ENCODE results near the gene PHLPP1.

Gene PHLPP1

DNA sequence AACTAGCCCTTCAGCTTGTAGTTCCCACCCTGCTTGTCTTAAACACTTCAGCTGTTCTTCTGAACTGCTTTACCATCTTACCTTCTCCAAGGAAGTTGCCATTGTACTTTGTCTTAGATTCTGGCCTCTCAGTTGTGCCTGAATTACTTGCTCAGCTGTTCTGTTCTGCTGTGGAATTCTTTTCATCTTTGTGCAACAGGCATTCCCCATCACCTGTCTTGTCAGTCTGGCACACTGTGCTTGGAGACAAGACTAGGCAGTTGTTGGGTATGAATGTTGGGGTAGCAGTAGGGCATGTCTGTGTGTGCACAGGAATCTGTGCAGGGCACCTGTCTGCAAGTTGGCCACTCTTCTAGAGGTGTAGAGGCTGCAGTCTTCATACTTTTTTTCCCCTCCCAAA lies 38.7 kb downstream of the PHLPP1 start:
- Histone ChIP-seq H3K79me2 (ENCODE audit: insufficient read depth, low read length) (peaks cover 95% of the 10 kb centered on the region), H3K9ac (ENCODE audit: low read depth, low read length, poor library complexity, severe bottlenecking) (no peak overlapping the region), H3K9me3 (ENCODE audit: insufficient read depth, low read depth, low read length) (no peaks in the 10 kb centered on the region), H3K4me1 (ENCODE audit: insufficient read depth, low read length, poor library complexity, severe bottlenecking) (peaks cover 31% of the 10 kb centered on the region), H3K36me3 (ENCODE audit: insufficient read depth, low read length) (no peaks in the 10 kb centered on the region), H3K27me3 (ENCODE audit: insufficient read depth, low read length, poor library complexity, severe bottlenecking) (no peaks in the 10 kb centered on the region), H3F3A (ENCODE audit: low read depth) (no peaks in the 10 kb centered on the region), H3K4me2 (ENCODE audit: low read depth, low read length, poor library complexity, severe bottlenecking) (no peak overlapping the region), H2AFZ (ENCODE audit: low read length) (no peak overlapping the region), H3K9me2 (replicated peaks; ENCODE audit: low read depth, low read length) (no peaks in the 10 kb centered on the region), H3K4me3 (ENCODE audit: low read length, poor library complexity, severe bottlenecking) (no peak overlapping the region), H4K20me1 (ENCODE audit: insufficient read depth, low read length, poor library complexity, severe bottlenecking) (peaks cover 11% of the 10 kb centered on the region)
- no peak for TF ChIP-seq EZH2phosphoT487 (IDR thresholded peaks at IDR 0.05; ENCODE audit: borderline replicate concordance)
- TF ChIP-seq, protein P1, sequence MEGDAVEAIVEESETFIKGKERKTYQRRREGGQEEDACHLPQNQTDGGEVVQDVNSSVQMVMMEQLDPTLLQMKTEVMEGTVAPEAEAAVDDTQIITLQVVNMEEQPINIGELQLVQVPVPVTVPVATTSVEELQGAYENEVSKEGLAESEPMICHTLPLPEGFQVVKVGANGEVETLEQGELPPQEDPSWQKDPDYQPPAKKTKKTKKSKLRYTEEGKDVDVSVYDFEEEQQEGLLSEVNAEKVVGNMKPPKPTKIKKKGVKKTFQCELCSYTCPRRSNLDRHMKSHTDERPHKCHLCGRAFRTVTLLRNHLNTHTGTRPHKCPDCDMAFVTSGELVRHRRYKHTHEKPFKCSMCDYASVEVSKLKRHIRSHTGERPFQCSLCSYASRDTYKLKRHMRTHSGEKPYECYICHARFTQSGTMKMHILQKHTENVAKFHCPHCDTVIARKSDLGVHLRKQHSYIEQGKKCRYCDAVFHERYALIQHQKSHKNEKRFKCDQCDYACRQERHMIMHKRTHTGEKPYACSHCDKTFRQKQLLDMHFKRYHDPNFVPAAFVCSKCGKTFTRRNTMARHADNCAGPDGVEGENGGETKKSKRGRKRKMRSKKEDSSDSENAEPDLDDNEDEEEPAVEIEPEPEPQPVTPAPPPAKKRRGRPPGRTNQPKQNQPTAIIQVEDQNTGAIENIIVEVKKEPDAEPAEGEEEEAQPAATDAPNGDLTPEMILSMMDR (conservative IDR thresholded peaks at IDR 0.05; ENCODE audit: low read length): no peak

DNA sequence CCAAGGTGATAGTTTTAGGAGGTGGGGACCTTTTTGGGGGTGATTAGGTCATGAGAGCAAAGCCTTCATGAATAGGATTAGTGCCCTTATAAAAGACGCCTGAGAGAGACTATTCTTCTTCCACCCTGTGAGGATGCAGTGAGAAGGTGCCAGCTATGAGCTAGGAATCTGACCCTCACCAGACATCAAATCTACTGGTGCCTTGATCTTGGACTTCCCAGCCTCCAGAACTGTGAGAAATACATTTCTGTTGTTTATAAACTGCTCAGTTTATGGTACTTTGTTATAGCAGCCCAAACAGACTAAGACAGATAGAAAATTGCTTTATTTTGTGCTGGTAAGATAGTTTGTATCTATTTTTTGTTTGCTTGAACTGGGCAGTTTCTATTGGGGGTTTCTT lies 40.1 kb downstream of the PHLPP1 start:
- Histone ChIP-seq H3K79me2 (ENCODE audit: insufficient read depth, low read length) (peaks cover 96% of the 10 kb centered on the region), H4K20me1 (ENCODE audit: insufficient read depth, low read length, poor library complexity, severe bottlenecking) (peaks cover 11% of the 10 kb centered on the region), H3K9ac (ENCODE audit: low read depth, low read length, poor library complexity, severe bottlenecking) (no peak overlapping the region), H3F3A (ENCODE audit: low read depth) (no peaks in the 10 kb centered on the region), H3K36me3 (ENCODE audit: insufficient read depth, low read length) (no peaks in the 10 kb centered on the region), H3K4me3 (ENCODE audit: low read length, poor library complexity, severe bottlenecking) (no peak overlapping the region), H3K4me2 (ENCODE audit: low read depth, low read length, poor library complexity, severe bottlenecking) (no peak overlapping the region), H2AFZ (ENCODE audit: low read length) (no peak overlapping the region), H3K9me2 (replicated peaks; ENCODE audit: low read depth, low read length) (no peaks in the 10 kb centered on the region), H3K4me1 (ENCODE audit: insufficient read depth, low read length, poor library complexity, severe bottlenecking) (peaks cover 29% of the 10 kb centered on the region), H3K27me3 (ENCODE audit: insufficient read depth, low read length, poor library complexity, severe bottlenecking) (no peaks in the 10 kb centered on the region), H3K9me3 (ENCODE audit: insufficient read depth, low read depth, low read length) (no peaks in the 10 kb centered on the region)
- no peak for TF ChIP-seq EZH2phosphoT487 (IDR thresholded peaks at IDR 0.05; ENCODE audit: borderline replicate concordance)
- TF ChIP-seq, protein P1 (conservative IDR thresholded peaks at IDR 0.05; ENCODE audit: low read length): no peak

DNA sequence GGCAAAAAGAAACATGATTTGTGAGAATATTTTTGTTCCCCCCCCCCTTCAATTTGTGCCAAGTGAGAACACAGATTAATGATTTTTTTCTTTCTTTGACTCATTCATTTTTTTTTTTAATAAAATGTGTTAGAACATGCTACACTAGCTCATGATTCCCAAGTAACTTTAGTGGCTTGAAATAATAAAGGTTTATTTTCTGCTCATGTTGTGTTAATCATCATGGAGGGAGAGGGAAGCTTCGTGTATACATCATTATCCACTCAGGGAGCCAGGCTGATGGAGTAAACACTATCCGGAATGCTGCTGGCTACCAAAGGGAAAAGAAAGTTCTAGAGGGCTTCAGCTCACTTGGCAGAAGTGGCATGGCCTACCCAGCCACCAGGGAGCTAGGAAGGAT lies 40.6 kb downstream of the PHLPP1 start:
- peaks cover 24% of the 10 kb centered on the region for H3K4me1 ChIP-seq (ENCODE audit: insufficient read depth, low read length, poor library complexity, severe bottlenecking)
- no peak overlapping the region for H3K9ac ChIP-seq (ENCODE audit: low read depth, low read length, poor library complexity, severe bottlenecking)
- no peak overlapping the region for H3K4me2 ChIP-seq (ENCODE audit: low read depth, low read length, poor library complexity, severe bottlenecking)
- no peak for TF ChIP-seq EZH2phosphoT487 (IDR thresholded peaks at IDR 0.05; ENCODE audit: borderline replicate concordance)
- TF ChIP-seq, protein P1 (conservative IDR thresholded peaks at IDR 0.05; ENCODE audit: low read length): no peak
- H3K4me3 ChIP-seq (ENCODE audit: low read length, poor library complexity, severe bottlenecking): no peak overlapping the region
- H3K79me2 ChIP-seq (ENCODE audit: insufficient read depth, low read length): peaks cover 96% of the 10 kb centered on the region
- H3K27me3 ChIP-seq (ENCODE audit: insufficient read depth, low read length, poor library complexity, severe bottlenecking): no peaks in the 10 kb centered on the region
- peaks cover 11% of the 10 kb centered on the region for H4K20me1 ChIP-seq (ENCODE audit: insufficient read depth, low read length, poor library complexity, severe bottlenecking)
- H3K9me2 ChIP-seq (replicated peaks; ENCODE audit: low read depth, low read length): no peaks in the 10 kb centered on the region
- no peak overlapping the region for H2AFZ ChIP-seq (ENCODE audit: low read length)
- no peaks in the 10 kb centered on the region for H3K9me3 ChIP-seq (ENCODE audit: insufficient read depth, low read depth, low read length)
- no peaks in the 10 kb centered on the region for H3F3A ChIP-seq (ENCODE audit: low read depth)
- no peaks in the 10 kb centered on the region for H3K36me3 ChIP-seq (ENCODE audit: insufficient read depth, low read length)
